H1 (cell line): ENCODE results near the gene DEPDC4. TPM values are rescaled to one million over a fixed set of nuclear protein-coding genes. Genes with fewer than 3 reads are reported as not detected.

ENCODE experiments used
- CTCF ChIA-PET: fragments of 300-600 bp; sonication (Branson Sonifier 250); formaldehyde crosslinking; loops from one replicate; lab custom pipeline; 2021; ENCODE audit not compliant: partially characterized antibody; lab: Charles Lee
- POLR2A ChIA-PET: fragments of 300-600 bp; sonication (Branson Sonifier 250); formaldehyde crosslinking; loops from one replicate; lab custom pipeline; 2021; ENCODE audit warnings: inconsistent platforms; ENCODE audit not compliant: partially characterized antibody; lab: Charles Lee
- DNase-seq, 2 experiments: peaks; one replicate each; pipeline versions ENCODE4 v3.0.0 to v3.0.0-alpha.2; 2010 to 2022; ENCODE audit warnings: low spot score in 2 of 2, low read depth in 1 of 2, mixed read lengths in 1 of 2
- FAIRE-seq: peaks from 2 replicates; lab custom pipeline; 2011; peaks lifted over from hg19 to GRCh38; lab: Jason Lieb, UNC
- H2AFZ ChIP-seq: 2 replicates; pipeline ENCODE4 v1.8.1; 2012; ENCODE audit warnings: low read length, inconsistent platforms
- H2AK5ac ChIP-seq: 2 replicates; pipeline ENCODE4 v1.6.1; 2013; ENCODE audit warnings: low read depth, low read length
- H2BK120ac ChIP-seq: replicated peaks from 2 replicates; pipeline ENCODE3; 2013; ENCODE audit warnings: low read depth, low read length, inconsistent platforms
- H2BK12ac ChIP-seq: 2 replicates; pipeline ENCODE4 v1.6.1; 2013; ENCODE audit warnings: low read depth, low read length
- H2BK15ac ChIP-seq: 2 replicates; pipeline ENCODE4 v1.6.1; 2013; ENCODE audit warnings: low read length
- H2BK20ac ChIP-seq: 2 replicates; pipeline ENCODE4 v1.6.1; 2013; ENCODE audit warnings: low read length
- H2BK5ac ChIP-seq: 2 replicates; pipeline ENCODE4 v1.6.1; 2013; ENCODE audit warnings: low read depth, low read length
- H3K14ac ChIP-seq: 2 replicates; pipeline ENCODE4 v1.6.1; 2013; ENCODE audit warnings: inconsistent platforms; ENCODE audit not compliant: insufficient read length
- H3K18ac ChIP-seq: 2 replicates; pipeline ENCODE4 v1.6.1; 2013; ENCODE audit warnings: low read length; ENCODE audit errors: extremely low read depth
- H3K23ac ChIP-seq: 2 replicates; pipeline ENCODE4 v1.6.1; 2013; ENCODE audit warnings: inconsistent platforms; ENCODE audit not compliant: insufficient read length
- H3K23me2 ChIP-seq: 2 replicates; pipeline ENCODE4 v1.6.1; 2013; ENCODE audit warnings: low read depth, low read length
- H3K27ac ChIP-seq: 2 replicates; pipeline ENCODE4 v1.6.1; 2011; ENCODE audit warnings: low read depth, low read length, inconsistent platforms
- H3K27me3 ChIP-seq, 4 experiments: replicated peaks in 1 of 4; 1 replicate in 1 of 4; 2 replicates in 3 of 4; pipeline versions ENCODE4 v1.6.1 to v1.8.1; 2011 to 2013; ENCODE audit warnings: low read length in 3 of 4, mild to moderate bottlenecking in 3 of 4, inconsistent platforms in 2 of 4, mixed read lengths in 2 of 4, moderate library complexity in 1 of 4; ENCODE audit not compliant: control insufficient read depth in 3 of 4, insufficient read depth in 3 of 4; ENCODE audit errors: extremely low read depth in 1 of 4
- H3K36me3 ChIP-seq, 4 experiments: 2 replicates each; pipeline versions ENCODE4 v1.6.1 to v1.8.1; 2011 to 2013; ENCODE audit warnings: mild to moderate bottlenecking in 4 of 4, low read length in 3 of 4, moderate library complexity in 2 of 4, control low read depth in 1 of 4, inconsistent platforms in 1 of 4; ENCODE audit not compliant: insufficient read depth in 4 of 4, control insufficient read depth in 2 of 4
- H3K4ac ChIP-seq: replicated peaks from 2 replicates; pipeline ENCODE3; 2013; ENCODE audit warnings: low read length, low read depth, mixed read lengths, inconsistent platforms; ENCODE audit not compliant: insufficient read length
- H3K4me1 ChIP-seq, 4 experiments: replicated peaks in 1 of 4; 1 replicate in 1 of 4; 2 replicates in 3 of 4; pipeline versions ENCODE4 v1.6.1 to v1.8.1; 2011 to 2013; ENCODE audit warnings: low read length in 3 of 4, inconsistent platforms in 2 of 4, mixed read lengths in 1 of 4; ENCODE audit not compliant: insufficient read depth in 4 of 4, control insufficient read depth in 3 of 4
- H3K4me2 ChIP-seq, 2 experiments: 2 replicates each; pipeline versions ENCODE4 v1.6.1 to v1.8.1; 2011 to 2013; ENCODE audit warnings: low read depth in 2 of 2, low read length in 2 of 2, control low read depth in 1 of 2, inconsistent platforms in 1 of 2, mild to moderate bottlenecking in 1 of 2; ENCODE audit not compliant: insufficient read depth in 1 of 2
- H3K4me3 ChIP-seq, 4 experiments: fragments of 200-600, 300-600 bp in 1 of 4; sonication (generic), shearing (Covaris generic), sonication (Bioruptor Twin) in 1 of 4; 2 replicates each; pipeline versions ENCODE4 v1.5.1 to v1.8.1; 2011 to 2016; ENCODE audit warnings: low read length in 4 of 4, low read depth in 3 of 4, control low read depth in 2 of 4, inconsistent platforms in 2 of 4, mild to moderate bottlenecking in 2 of 4, mixed read lengths in 1 of 4, moderate library complexity in 1 of 4; ENCODE audit not compliant: insufficient read depth in 2 of 4; ENCODE audit errors: extremely low read depth in 1 of 4
- H3K56ac ChIP-seq: replicated peaks from 2 replicates; pipeline ENCODE3; 2013; ENCODE audit warnings: low read depth, mild to moderate bottlenecking, mixed read lengths, low read length, inconsistent platforms; ENCODE audit not compliant: insufficient read length
- H3K79me1 ChIP-seq: 2 replicates; pipeline ENCODE4 v1.6.1; 2013; ENCODE audit warnings: low read depth, low read length, control low read depth
- H3K79me2 ChIP-seq, 2 experiments: 2 replicates each; pipeline versions ENCODE4 v1.6.1 to v1.8.1; 2012 to 2013; ENCODE audit warnings: low read length in 2 of 2, mild to moderate bottlenecking in 2 of 2, inconsistent platforms in 1 of 2; ENCODE audit not compliant: insufficient read depth in 2 of 2, control insufficient read depth in 1 of 2
- H3K9ac ChIP-seq, 4 experiments: replicated peaks in 1 of 4; 1 replicate in 1 of 4; 2 replicates in 3 of 4; pipeline versions ENCODE4 v1.6.1 to v1.8.1; 2011 to 2013; ENCODE audit warnings: low read depth in 3 of 4, low read length in 3 of 4, control low read depth in 2 of 4, mild to moderate bottlenecking in 2 of 4, moderate library complexity in 2 of 4, inconsistent platforms in 1 of 4; ENCODE audit errors: extremely low read depth in 1 of 4
- H3K9me3 ChIP-seq, 2 experiments: 2 replicates each; pipeline versions ENCODE4 v1.6.1 to v1.8.1; 2012 to 2013; ENCODE audit warnings: mild to moderate bottlenecking in 2 of 2, moderate library complexity in 2 of 2, control low read depth in 1 of 2, inconsistent platforms in 1 of 2, low read depth in 1 of 2, low read length in 1 of 2, mixed read lengths in 1 of 2; ENCODE audit not compliant: insufficient read depth in 2 of 2
- H4K20me1 ChIP-seq, 2 experiments: replicated peaks in 1 of 2; 2 replicates each; pipeline versions ENCODE3 to v1.8.1; 2011 to 2013; ENCODE audit warnings: inconsistent platforms in 2 of 2, low read length in 2 of 2, mild to moderate bottlenecking in 1 of 2; ENCODE audit not compliant: insufficient read depth in 2 of 2, control insufficient read depth in 1 of 2
- H4K5ac ChIP-seq: 2 replicates; pipeline ENCODE4 v1.6.1; 2013; ENCODE audit warnings: low read length, low read depth, mixed read lengths, inconsistent platforms; ENCODE audit not compliant: insufficient read length
- H4K8ac ChIP-seq: 2 replicates; pipeline ENCODE4 v1.8.0; 2013; ENCODE audit warnings: mild to moderate bottlenecking, moderate library complexity, low read length, inconsistent platforms; ENCODE audit not compliant: insufficient read depth; ENCODE audit errors: extremely low read depth
- H4K91ac ChIP-seq: replicated peaks from 2 replicates; pipeline ENCODE3; 2013; ENCODE audit warnings: low read length, mixed read lengths, inconsistent platforms; ENCODE audit not compliant: insufficient read length
- CTBP2 ChIP-seq: IDR thresholded peaks from 2 replicates; pipeline ENCODE4 v1.7.0; 2011; ENCODE audit warnings: borderline replicate concordance, mild to moderate bottlenecking, moderate library complexity, mixed read lengths, low read length; ENCODE audit not compliant: insufficient read depth, insufficient read length
- GTF2F1 ChIP-seq: IDR thresholded peaks from 2 replicates; pipeline ENCODE4 v1.6.1; 2012; ENCODE audit warnings: low read depth, low read length, improper control_type of control experiment, borderline replicate concordance
- JUND ChIP-seq: IDR thresholded peaks from 2 replicates; pipeline ENCODE4 v1.6.1; 2011; ENCODE audit warnings: mild to moderate bottlenecking, improper control_type of control experiment, low read length
- POLR2A ChIP-seq, 2 experiments: IDR thresholded peaks; 1 replicate in 1 of 2; 2 replicates in 1 of 2; pipeline ENCODE4 v1.6.1; 2011; ENCODE audit warnings: low read depth in 2 of 2, low read length in 2 of 2, mild to moderate bottlenecking in 2 of 2; ENCODE audit errors: control extremely low read depth in 1 of 2
- POLR2AphosphoS5 ChIP-seq: IDR thresholded peaks from 2 replicates; pipeline ENCODE4 v1.6.1; 2011; ENCODE audit warnings: low read depth, low read length
- SIRT6 ChIP-seq: IDR thresholded peaks from one replicate; pipeline ENCODE4 v1.7.1; 2012; ENCODE audit warnings: low read length, inconsistent platforms
- SIX5 ChIP-seq: IDR thresholded peaks from 2 replicates; pipeline ENCODE4 v1.6.1; 2011; ENCODE audit warnings: mild to moderate bottlenecking, low read depth, low read length
- WGBS, 2 experiments: shearing (Covaris generic) in 1 of 2; methylation state at CpG; one replicate each; pipeline versions ENCODE4 v1.1.6 to v1.1.7; 2013 to 2015; ENCODE audit warnings: low lambda C conversion rate in 2 of 2, mixed read lengths in 2 of 2, inconsistent platforms in 1 of 2, low coverage in 1 of 2, missing lambda C conversion rate in 1 of 2; ENCODE audit not compliant: insufficient replicate concordance in 2 of 2, insufficient coverage in 1 of 2, insufficient read length in 1 of 2; ENCODE audit errors: extremely low coverage in 1 of 2, missing lambda C conversion rate in 1 of 2; 5-methylcytosine and 5-hydroxymethylcytosine counted together
- polyA plus RNA-seq, 7 experiments: library from polyadenylated mRNA; depleted of rRNA in 3 of 7; stranded (reverse) in 5 of 7; unstranded in 2 of 7; fragments of >200 nt in 5 of 7; fragments of 200-250 nt in 2 of 7; gene quantifications; 1 replicate in 5 of 7; 2 replicates in 1 of 7; 4 replicates in 1 of 7; pipeline versions ENCODE4 v1.2.1 to v1.2.3, GENCODE V29; 2011 to 2013; ENCODE audit warnings: missing spikeins in 2 of 7, mixed read lengths in 2 of 7
- total RNA-seq: library from RNA; stranded (reverse); fragmentation: NEBNext Ultra II Directional; extraction: Animal tissue kit (Norgen Biotek cat#: 25700); gene quantifications from 2 replicates; pipeline ENCODE4 v1.2.1, GENCODE V29; 2021

The DEPDC4 gene
- total and polyA plus RNA-seq, 2 of the 8 experiments (the other 6 are each of a cell fraction or from before 2014, with no cell fraction given): 0.80 to 3.8 TPM

DNA sequence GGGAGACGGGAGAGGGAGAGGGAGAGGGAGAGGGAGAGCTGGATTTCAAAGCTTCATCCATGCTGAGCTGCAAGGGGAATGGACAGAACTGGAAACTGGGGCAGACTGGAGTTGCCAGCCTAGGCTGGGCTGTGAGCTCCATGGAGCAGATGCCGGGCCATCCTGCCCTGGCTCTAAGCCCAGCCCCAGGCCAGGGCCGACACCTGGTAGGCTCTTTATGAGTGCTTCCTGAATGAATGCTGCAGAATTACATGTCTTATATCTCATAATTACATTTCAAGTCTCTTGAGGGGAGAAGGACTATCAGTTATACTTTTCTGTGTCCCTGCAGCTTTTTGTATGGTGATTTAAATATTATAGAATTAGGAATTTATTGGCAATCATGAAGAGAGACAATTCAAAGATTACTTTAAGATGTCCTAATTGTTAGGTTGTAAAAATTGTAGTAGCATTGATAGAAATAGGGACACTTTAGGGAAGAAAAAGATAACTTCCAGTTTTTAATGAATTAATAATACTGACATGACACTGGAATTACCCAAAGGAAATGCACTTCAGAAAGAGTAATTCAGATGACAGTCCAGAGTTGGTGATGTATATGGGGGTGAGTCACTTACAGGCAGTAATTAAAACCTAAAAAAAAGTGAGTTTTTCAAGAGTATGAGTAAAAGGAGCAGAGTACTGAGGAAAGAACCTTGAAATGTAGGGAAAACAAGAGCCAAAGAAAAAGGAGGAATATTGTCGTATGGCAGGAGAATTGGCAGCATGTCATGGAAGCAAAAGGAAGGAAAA lies 29.1 kb upstream of the DEPDC4 start:
- Histone ChIP-seq H3K27ac (no peak overlapping the region), H3K23me2 (no peaks in the 10 kb centered on the region; the same call in 1 of the 2 replicates), H4K20me1 (no peaks in the 10 kb centered on the region), H2AK5ac (no peak overlapping the region), H2BK5ac (no peak overlapping the region), H3K4me2 (no peak overlapping the region), H3K27me3 (no peaks in the 10 kb centered on the region), H4K5ac (no peak overlapping the region), H3K9me3 (peaks cover 0 to 3% of the 10 kb centered on the region in 2 experiments; a peak in 2 of 4 replicates), H3K18ac (no peak overlapping the region), H2BK15ac (no peak overlapping the region), H4K91ac (no peak overlapping the region), H3K23ac (no peak overlapping the region), H2AFZ (no peak overlapping the region), H3K79me1 (no peaks in the 10 kb centered on the region), H2BK20ac (no peak overlapping the region), H2BK12ac (no peak overlapping the region), H3K4ac (no peak overlapping the region), H3K79me2 (0 out of 4 replicates have a peak, but pooled peaks cover 0 to 2% of the 10 kb centered on the region in 2 experiments), H3K4me1 (no peaks in the 10 kb centered on the region), H3K4me3 (no peak overlapping the region), H3K14ac (no peak overlapping the region), H2BK120ac (no peak overlapping the region), H3K36me3 (peaks cover 0 to 41% (median 11%) of the 10 kb centered on the region in 4 experiments; a peak in 4 of 8 replicates), H3K56ac (no peak overlapping the region), H3K9ac (no peak overlapping the region), H4K8ac (no peak overlapping the region)
- ChIA-PET POLR2A (no interaction called here), CTCF (interaction anchor here (0.5 kb wide), 1 partner anchor 649 kb away, joined by 3 read pairs; the partner anchor contains the start of gene GARIN6)
- DNase-seq (no peak), FAIRE-seq (no peak)
- TF ChIP-seq JUND: no peak
- no peak for TF ChIP-seq POLR2AphosphoS5
- TF ChIP-seq GTF2F1: no peak
- TF ChIP-seq SIX5: no peak
- no peak for TF ChIP-seq CTBP2
- TF ChIP-seq SIRT6: no peak
- TF ChIP-seq POLR2A (IDR thresholded peaks at IDR 0.05; ENCODE audit: control extremely low read depth in 1 of 2, low read depth in 2 of 2, low read length in 2 of 2): no peak
- 96% methylated on average over 3 of the region's 4 CpGs; no CpG with 5 or more reads in 1 of the 2 experiments for WGBS, 2 experiments
